GM23248 (cell line): ENCODE data around the gene MMEL1.
"Not testable (repeated sequence)": the region's sequence is repeated elsewhere in the genome, so short reads cannot be mapped to it uniquely, and the experiment has no call there.

Source experiments
- EZH2 ChIP-seq: fragments of 200-600 bp; sonication (generic); IDR thresholded peaks from 2 replicates; pipeline ENCODE4 v1.6.1; 2018; ENCODE audit warnings: antibody characterized with exemption, mild to moderate bottlenecking; ENCODE audit not compliant: insufficient read depth, poor library complexity, severe bottlenecking
- EZH2phosphoT487 ChIP-seq: fragments of 200-600 bp; sonication (generic); IDR thresholded peaks from 2 replicates; pipeline ENCODE4 v1.6.1; 2018; ENCODE audit warnings: antibody characterized with exemption, moderate library complexity, mild to moderate bottlenecking, low read depth; ENCODE audit not compliant: insufficient read depth

GRCh38 chr1:2676726-2677125 lies 43.9 kb upstream of the MMEL1 start:
- TF ChIP-seq EZH2phosphoT487, EZH2: not testable (repeated sequence)
